HG03066 (cell line): Measurements from ENCODE around the gene FFAR2.
"Not testable (repeated sequence)": the region's sequence is repeated elsewhere in the genome, so short reads cannot be mapped to it uniquely, and the experiment has no call there.

Source experiments
- ATAC-seq: cut with Tn5 transposase; IDR thresholded peaks from one replicate; pipeline ENCODE4 v1.9.1; 2021; ENCODE audit warnings: low read depth; ENCODE audit not compliant: unreplicated experiment

FFAR2 gene

DNA sequence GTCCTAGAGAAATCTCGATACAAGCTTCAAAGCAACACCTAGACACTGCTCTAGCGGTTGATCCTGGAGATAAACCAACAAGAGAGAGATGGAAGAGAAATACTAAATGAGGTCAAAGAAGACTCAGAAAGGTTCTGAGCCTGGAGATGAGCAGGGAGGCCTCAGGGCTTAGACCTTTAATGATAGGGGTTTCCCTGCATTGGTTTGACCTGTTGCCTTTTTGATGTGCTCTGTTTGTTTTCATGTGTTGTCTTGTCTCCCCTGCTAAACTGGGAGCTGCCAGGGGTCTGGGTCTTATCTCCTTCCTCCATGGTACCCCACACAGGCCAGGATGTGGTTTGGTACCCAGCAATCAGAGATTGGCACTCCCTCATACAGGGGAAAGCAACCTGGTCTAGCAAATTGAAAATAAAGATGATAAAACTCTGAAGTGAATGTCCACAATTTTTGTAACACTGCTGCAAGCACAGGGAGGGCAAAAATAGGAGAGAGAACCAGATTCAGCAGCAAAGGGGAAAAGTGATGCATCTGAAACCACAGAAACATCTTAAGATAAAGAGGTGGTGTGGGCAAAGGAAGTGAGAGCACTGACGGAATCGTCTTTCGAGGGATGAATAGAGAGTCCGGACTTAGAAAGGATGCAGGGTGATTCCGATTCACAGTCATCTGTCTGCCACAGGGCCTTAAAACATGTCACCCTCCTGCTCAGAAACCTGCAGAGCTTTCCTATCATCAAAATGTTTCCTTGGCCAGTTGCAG lies 3.5 kb downstream of the FFAR2 start:
- peak; percentile 65 for ATAC-seq

DNA sequence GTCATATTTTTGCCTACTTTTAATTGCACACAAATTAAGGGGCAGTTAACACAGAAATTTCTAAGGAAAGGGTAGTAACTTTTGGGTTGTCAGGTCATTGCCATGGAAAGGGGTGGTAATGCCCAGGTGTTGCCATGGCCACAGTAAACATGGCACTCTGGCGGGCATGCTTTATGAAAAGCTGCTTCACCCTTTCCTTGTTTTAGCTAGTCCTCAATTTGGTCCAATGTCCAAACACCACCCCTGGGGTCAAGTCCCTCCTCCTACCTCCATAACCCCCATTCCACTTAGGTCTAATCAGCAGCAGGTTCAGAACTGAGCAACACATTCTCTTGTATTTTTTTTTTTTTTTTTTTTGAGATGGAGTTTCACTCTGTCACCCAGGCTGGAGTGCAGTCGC lies 6.6 kb downstream of the FFAR2 start:
- no peak for ATAC-seq

DNA sequence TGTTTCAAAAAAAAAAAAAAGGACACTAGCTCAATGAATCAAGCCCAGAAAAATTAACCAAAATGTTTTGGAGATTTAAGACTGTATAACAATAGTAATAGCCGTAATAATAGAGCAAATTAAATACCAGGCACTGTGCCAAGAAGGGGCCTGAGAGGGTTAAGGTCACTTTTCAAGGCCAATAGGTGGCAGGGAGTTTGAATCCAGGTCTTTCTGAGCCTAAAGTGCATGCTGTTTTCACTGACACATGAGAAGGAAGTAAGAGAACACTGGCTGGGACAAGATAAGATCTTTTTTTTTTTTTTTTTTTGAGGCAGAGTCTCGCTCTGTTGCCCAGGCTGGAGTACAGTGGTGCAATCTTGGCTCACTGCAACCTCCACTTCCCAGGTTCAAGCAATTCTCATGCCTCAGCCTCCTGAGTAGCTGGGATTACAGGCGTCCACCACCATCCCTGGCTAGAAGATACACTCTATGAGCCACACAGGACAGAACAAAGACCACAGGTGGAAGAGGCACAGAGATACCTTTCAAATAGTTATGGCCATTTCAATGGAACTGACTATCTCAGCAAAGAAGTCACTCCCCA lies 7.7 kb downstream of the FFAR2 start:
- ATAC-seq = no peak

DNA sequence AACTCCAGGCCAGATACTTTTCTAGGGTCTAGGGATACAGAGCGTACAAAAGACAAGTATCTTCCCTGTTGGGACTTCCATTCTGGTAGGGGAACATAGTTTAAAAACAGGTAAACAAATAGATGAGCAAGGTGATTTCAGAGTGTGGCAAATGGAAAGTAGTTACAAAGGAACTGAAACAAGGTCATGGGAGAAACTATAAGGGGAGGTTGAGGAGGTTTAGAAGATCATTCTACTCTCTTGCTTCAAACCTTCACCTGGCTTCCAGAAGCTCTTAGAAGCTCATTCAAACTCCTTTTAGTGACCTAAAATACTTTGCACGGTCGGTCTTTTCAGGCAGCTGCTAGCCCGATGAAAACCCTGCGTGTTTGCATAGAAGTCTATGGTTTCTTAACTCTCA lies 9.1 kb downstream of the FFAR2 start:
- ATAC-seq = no peak

DNA sequence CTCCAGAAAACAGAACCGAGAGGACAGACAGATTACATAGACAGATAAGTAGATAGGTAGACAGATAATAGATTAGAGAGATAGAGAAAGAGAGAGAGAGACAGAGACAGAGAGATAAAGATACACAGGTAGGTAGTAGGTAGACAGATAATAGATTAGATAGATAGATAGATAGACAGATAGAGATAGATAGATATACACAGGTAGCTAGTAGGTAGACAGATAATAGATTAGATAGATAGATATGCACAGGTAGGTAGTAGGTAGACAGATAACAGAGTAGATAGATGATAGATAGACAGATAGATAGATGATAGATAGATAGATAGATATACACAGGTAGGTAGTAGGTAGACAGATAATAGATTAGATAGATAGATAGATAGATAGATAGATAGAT lies 10.1 kb downstream of the FFAR2 start:
- ATAC-seq = no peak

DNA sequence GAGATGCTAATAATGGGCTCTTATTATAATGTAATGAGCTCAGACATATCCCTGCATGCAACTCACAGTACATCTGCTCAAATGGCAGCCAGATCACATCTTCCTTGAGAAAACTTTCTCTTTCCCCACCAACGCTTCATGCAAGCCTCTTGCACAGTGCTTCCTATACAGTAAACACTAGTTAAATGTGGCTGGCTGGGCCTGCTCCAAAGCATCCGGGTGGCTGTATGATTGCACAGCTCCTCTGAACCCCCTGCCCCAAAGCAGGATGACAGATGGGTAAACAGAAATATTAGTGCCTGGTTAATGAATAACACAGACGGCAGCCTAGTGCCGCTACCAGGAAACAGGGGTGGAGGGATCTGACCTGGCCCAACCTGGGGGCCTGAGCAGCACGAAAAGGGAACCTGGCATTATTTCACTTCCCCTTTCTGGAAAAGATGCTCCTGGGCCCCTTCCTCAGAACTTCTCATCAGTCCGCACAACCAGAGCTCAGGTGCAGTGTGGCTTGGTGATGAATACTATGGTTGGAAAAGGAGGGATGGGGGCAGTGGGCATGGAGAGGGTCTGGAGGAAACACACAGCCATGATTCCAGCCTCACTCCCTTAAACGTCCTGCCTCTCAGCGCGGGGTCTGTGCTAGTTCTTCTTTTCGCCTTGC lies 10.8 kb downstream of the FFAR2 start:
- ATAC-seq = peak; percentile 41

DNA sequence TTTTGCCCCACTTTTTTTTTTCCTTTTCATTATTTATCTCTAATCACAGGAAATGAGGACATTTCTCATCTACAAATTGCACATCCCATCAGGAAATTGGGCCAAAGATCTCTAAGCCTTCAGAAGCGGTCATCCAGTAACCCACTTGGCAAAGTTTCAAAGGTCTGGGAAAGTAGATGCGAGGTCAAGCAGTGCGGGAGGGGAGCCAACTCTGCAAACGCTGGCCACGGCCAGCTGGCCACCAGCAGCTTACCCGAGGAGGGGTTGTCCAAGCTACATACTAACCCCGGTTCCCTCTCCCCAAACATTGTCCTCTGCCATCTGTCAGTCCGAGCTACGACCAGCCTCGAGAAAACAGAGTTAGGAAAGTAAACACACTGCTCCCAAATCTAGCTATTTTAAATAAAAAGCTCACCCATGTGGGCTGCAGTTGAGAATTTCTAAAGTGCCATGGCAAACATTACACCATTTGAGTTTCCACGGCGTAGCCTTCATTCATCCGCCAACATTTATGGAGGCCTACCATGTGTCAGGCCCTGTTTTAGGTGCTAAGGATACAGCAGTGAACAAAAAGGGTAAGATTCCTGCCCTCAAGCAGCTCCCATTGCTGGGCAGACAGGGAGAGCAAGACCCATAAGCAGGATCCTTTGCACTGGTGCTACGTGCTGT lies 11.5 kb downstream of the FFAR2 start:
- ATAC-seq = no peak

DNA sequence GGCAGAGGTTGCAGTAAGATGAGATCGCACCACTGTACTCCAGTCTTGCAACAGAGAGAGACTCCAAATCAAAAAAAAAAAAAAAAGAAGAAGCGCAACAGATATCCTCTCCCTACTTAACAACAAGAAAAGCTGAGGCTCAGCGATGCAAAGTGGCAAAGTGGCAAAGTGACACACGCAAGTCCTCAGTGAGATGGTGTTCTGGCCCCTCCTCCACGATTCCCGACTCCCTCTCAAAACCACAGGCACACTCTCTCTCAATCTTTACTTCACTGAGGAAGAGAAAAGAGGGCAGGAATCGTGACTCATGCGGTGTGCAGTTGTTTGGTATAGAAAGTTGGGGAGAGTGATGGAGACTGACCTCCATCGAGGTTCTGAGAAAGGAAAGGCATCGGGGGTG lies 12.6 kb downstream of the FFAR2 start:
- ATAC-seq = no peak

DNA sequence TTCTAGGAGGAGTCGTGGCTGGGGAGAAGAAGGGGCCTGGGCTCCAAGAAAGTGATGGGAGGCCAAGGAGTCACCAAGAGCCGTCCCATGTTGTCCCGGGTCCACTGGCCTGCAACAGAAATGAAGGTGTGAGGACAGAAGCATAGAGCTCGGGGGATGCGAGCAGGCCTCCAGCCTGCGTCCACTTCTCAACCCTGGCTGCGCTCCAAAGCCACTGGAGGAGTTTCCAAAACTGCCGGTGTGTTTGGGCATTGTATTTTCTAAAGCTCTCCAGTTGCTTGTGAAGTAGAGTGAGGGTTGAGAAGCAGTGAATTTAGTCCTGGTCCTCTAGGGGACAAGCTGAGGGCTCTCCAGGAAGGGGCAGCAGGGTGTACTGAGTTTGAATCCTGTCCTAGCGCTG lies 13.0 kb downstream of the FFAR2 start:
- ATAC-seq = no peak

DNA sequence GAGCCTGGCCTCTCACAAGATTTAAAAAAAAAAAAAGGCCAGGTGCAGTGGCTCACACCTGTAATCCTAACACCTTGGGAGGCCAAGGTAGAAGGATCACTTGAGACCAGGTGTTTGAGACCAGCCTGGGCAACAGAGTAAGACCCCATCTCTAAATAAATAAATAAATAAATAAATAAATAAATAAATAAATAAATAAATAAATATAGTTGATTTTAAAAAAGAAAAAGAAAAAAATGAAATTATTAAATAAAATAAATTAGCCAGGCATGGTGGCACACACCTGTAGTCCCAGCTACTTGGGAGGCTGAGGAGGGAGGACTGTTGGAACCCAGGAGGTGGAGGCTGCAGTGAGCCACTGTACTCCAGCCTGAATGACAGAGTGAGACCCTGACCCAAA lies 13.7 kb downstream of the FFAR2 start:
- not testable (repeated sequence) for ATAC-seq

DNA sequence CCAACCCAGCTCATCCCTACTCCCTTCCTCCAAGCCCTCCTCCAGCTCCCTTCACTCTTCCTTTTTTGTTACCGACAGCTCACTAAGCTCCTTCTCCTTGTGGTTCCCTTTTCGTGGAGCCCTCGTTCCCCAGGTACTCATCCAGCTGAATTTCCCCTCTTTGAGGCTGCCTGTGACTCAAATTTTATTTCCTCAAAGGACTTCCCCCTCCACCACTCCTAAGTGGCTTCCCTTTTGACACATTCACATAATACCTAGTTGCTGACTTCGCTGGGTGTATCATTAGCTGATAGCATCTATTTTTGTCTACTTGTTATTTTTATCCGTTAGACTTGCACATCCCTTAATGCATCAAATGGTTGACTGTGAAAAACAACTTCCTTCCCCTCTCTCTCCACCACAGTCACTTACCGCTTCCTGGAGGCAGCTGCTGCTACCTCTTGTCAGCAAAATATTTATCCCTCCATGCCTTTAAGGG lies 14.5 kb downstream of the FFAR2 start:
- ATAC-seq = peak; percentile 60

DNA sequence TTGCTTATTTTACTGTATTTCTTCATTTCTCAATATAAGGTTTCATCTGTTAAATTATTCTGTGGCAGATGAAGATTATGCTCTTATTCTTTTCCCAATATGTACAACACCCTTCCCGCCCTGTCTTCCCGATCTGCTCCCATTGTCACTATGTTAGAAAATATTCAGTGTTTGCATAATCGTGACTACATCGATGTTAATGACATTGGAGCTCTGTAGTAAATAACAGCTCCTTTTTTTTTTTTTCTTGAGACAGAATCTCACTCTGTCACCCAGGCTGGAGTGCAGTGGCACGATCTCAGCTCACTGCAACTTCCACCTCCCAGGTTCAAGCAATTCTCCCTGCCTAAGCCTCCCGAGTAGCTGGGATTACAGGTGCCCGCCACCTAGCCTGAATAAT lies 14.9 kb downstream of the FFAR2 start:
- ATAC-seq = not testable (repeated sequence)

DNA sequence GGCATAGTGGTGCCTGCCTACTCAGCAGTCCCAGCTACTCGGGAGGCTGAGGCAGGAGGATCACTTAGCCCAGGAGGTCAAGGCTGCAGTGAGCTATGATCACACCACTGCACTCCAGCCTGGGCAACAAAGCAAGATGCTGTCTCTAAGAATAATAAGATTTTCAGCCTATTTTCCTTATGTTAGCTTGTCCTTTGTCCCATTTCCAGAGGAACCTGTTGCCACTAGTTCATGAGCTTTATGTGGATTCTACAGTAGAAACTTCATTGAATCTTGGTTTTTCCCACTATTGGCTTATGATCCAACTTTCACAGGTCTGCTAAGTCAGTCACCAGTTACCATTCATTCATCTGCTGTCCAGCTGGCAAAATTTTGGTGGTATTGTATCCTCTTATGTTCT lies 18.2 kb downstream of the FFAR2 start:
- no peak for ATAC-seq

DNA sequence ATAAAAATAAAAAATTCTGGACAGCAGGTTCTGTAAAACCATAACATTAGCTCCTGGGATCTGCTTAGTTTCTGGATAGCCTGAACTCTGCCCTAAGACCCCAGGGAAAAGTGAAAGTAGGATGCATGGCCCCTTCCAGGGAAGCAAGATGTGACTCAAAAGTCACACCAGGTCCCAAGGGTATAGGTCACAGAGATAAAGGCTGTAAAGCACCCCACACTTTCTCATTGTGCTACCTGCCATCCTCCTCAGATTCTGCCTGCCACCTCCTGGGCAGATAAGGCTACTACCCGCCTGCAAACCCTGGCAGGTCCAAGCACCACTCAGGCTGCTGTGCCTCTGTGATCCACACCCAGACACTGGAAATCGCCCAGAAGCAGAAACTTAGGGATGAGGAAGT lies 20.6 kb downstream of the FFAR2 start:
- ATAC-seq = peak; percentile 70

DNA sequence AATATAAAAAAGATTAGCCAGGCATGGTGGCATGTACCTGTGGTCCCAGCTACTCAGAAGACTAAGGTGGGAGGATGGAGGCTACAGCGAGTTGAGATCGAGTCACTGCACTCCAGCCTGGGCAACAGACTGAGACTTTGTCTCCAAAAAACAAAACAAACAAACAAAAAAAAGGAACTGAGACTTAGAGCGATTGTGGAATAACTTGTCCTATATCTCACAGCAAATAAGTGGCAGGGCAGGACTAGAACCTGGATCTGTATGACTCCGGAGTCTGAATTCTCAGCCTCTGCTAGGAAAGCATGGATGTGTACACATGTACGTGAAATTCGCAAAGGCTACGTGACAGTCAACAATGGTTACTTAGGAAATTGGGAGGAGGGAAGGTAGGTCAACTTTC lies 22.1 kb downstream of the FFAR2 start:
- no peak for ATAC-seq

DNA sequence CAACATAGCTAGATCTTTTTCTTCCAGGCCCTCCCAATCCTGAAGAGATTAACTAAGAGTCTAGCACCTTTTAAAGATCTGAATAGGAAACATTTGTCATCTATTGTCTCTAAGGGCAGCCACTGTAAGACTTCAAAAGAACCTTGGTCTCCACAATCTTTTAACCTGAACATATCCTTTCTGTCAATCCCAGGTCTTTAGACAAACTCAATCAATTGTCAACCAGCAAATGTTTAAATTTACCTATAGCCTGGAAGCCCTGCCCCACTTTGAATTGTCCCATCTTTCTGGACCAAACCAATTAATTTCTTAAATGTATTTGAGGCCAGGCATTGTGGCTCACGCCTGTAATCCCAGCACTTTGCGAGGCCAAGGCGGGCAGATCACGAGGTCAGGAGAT lies 23.0 kb downstream of the FFAR2 start:
- ATAC-seq = not testable (repeated sequence)

DNA sequence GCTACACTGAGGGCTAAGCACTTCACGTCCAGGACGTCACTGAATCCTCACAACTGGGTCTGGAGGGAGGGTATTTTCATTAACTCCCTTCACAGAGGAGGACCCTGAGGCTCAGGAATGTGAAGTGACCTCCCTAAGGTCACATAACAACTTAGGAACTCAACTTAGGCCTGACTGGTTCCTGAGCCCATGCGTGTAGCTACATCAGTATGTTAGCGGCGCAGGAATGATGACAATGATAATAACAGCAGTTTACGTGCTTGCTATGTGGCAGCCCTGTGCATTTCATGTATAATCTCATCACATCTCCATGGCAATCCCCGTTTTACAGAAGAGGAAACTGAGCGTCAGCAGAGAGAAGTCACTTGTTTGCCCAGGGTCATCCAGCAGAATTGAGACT lies 23.9 kb downstream of the FFAR2 start:
- no peak for ATAC-seq

DNA sequence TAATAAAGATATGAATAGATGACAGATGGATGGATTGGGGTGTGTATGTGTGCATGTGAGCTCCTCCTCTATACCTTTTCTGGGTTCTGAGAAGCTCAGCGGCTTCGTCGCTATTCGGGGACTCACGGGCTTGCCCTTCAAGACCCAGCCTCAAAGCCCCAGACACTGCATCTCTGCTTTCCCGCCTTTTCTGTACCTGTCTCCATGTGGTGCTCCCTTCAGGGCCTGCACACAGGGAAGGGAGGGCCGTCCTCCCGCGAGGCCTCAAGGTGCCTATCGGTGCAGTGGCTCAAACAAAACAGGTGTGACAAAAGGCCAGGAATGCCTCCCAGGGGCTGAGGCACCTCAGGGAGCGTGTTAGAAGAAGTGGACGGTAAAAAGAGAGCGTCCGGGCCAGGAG lies 26.0 kb downstream of the FFAR2 start:
- ATAC-seq = no peak

DNA sequence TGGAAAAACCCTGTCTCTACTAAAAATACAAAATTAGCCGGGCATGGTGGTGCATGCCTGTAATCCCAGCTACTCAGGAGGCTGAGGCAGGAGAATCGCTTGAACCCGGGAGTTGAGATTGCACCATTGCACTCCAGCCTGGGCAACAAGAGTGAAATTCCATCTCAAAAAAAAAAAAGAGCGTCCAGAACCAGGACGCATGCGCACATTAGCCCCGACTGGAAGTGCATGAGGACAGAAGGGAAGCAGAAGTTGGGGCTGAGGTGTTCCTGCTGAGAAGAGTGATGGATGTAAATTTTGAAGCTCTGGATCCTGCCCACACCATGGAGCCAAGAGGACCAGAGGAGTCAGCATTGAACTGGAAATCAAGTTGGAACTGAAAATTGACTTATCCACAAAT lies 26.5 kb downstream of the FFAR2 start:
- ATAC-seq = not testable (repeated sequence)

DNA sequence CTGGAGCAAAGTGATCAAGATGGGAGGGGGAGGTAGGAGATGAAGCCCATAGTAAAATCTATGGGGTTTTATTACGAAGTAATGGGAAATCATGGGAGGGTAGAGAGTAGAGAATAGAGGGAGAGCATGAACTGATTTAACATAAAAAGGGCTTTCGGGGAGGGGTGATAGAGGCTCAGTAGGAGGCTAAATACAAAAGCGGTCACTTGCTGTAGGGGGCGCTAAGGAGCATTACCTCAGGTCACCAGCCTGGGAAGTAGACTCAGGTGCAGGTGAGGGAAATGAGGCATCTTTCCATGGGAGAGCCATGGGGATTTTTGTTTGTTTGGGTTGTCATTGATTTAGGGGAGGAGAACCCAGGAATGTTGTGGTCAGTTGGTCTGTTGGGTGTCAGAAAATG lies 28.1 kb downstream of the FFAR2 start:
- no peak for ATAC-seq
